CD4-positive, alpha-beta T cell (primary cell): ENCODE data around the gene PHKA2. TPM values are rescaled to one million over a fixed set of nuclear protein-coding genes. Genes with fewer than 3 reads are reported as not detected.

Experiments
- ATAC-seq: fragments of 200-7000 bp; cut with Tn5 transposase; one replicate; pipeline ENCODE4 v1.10.0; 2022; ENCODE audit warnings: mild to moderate bottlenecking; ENCODE audit not compliant: poor library complexity
- CTCF ChIA-PET: fragments of 350-600 bp; sonication (Branson Sonifier 250); formaldehyde crosslinking; loops from one replicate; lab custom pipeline; 2021; ENCODE audit warnings: antibody characterized with exemption, inconsistent platforms; lab: Charles Lee
- POLR2A ChIA-PET: fragments of 350-600 bp; sonication (Branson Sonifier 250); formaldehyde crosslinking; loops from one replicate; lab custom pipeline; 2021; ENCODE audit warnings: antibody characterized with exemption, inconsistent platforms; lab: Charles Lee
- DNase-seq, 14 experiments: peaks; one replicate each; pipeline ENCODE4 v3.0.0-alpha.2; 2013 to 2020; ENCODE audit warnings: mixed read lengths in 2 of 14
- H3K27ac ChIP-seq, 2 donors: one replicate each; pipeline versions ENCODE4 v1.5.1 to v1.7.0; 2013; ENCODE audit warnings: low read length in 2 of 2, low read depth in 1 of 2, mild to moderate bottlenecking in 1 of 2
- H3K27me3 ChIP-seq, 2 experiments: 1 replicate in 1 of 2; 2 replicates in 1 of 2; pipeline versions ENCODE4 v1.6.1 to v1.7.0; 2013; ENCODE audit warnings: low read length in 2 of 2, control low read depth in 1 of 2, mild to moderate bottlenecking in 1 of 2, moderate library complexity in 1 of 2; ENCODE audit not compliant: insufficient read depth in 2 of 2, control insufficient read depth in 1 of 2
- H3K36me3 ChIP-seq: one replicate; pipeline ENCODE4 v1.6.1; 2013; ENCODE audit warnings: low read length, control low read depth; ENCODE audit not compliant: insufficient read depth
- H3K4me1 ChIP-seq: one replicate; pipeline ENCODE4 v1.6.1; 2013; ENCODE audit warnings: low read length, control low read depth; ENCODE audit not compliant: insufficient read depth
- H3K4me3 ChIP-seq: one replicate; pipeline ENCODE4 v1.5.1; 2013; ENCODE audit warnings: mild to moderate bottlenecking, low read length, moderate library complexity
- H3K9me3 ChIP-seq, 2 experiments: 1 replicate in 1 of 2; 2 replicates in 1 of 2; pipeline versions ENCODE4 v1.6.1 to v1.7.0; 2013; ENCODE audit warnings: low read length in 2 of 2, mild to moderate bottlenecking in 2 of 2, control low read depth in 1 of 2, moderate library complexity in 1 of 2; ENCODE audit not compliant: control insufficient read depth in 1 of 2, insufficient read depth in 1 of 2
- H3K27ac Mint-ChIP-seq: one replicate; pipeline ENCODE4 v1.8.0; 2020; ENCODE audit warnings: mixed read lengths
- H3K27me3 Mint-ChIP-seq: one replicate; pipeline ENCODE4 v1.8.0; 2021; ENCODE audit warnings: mixed read lengths
- H3K36me3 Mint-ChIP-seq: one replicate; pipeline ENCODE4 v1.8.0; 2021; ENCODE audit warnings: low read depth, mixed read lengths
- H3K4me1 Mint-ChIP-seq: one replicate; pipeline ENCODE4 v1.8.0; 2021; ENCODE audit warnings: low read depth, mixed read lengths
- H3K4me3 Mint-ChIP-seq: one replicate; pipeline ENCODE4 v1.8.0; 2020; ENCODE audit warnings: mild to moderate bottlenecking, mixed read lengths
- H3K9me3 Mint-ChIP-seq: one replicate; pipeline ENCODE4 v1.8.0; 2020; ENCODE audit warnings: mixed read lengths
- CTCF ChIP-seq: fragments of 200-600 bp; IDR thresholded peaks from one replicate; pipeline ENCODE4 v1.8.0; 2022; ENCODE audit warnings: antibody characterized with exemption, mild to moderate bottlenecking
- intact Hi-C, 2 experiments: fragments of 100-400 bp; cut with DNase I in 1 of 2; cut with micrococcal nuclease in 1 of 2; formaldehyde crosslinking; loops; one replicate each; pipeline versions ENCODE4 v1.15.1 to v1.9.0; 2023 to 2025; cut with DNase I, micrococcal nuclease
- total RNA-seq, 174 experiments: library from RNA in 2 of 174; stranded (reverse) in 2 of 174; gene quantifications; one replicate each; pipeline ENCODE4 v1.2.3 and lab custom pipeline; 2021 to 2026

PHKA2 gene
- total RNA-seq, 2 experiments from 2014 or later = 28.5 to 31.4 TPM

- DNase-seq (no peak), ATAC-seq (no peak)
- TF ChIP-seq CTCF = no peak
- CTCF ChIA-PET = no interaction called here
- intact Hi-C loops = no loop called here
- no peaks in the 10 kb centered on the region for H3K36me3 Mint-ChIP-seq
- peaks cover 4% of the 10 kb centered on the region for H3K4me1 Mint-ChIP-seq
- H3K9me3 Mint-ChIP-seq = no peaks in the 10 kb centered on the region
- POLR2A ChIA-PET = no interaction called here
- Histone ChIP-seq H3K4me1 (no peaks in the 10 kb centered on the region), H3K27me3 (no peaks in the 10 kb centered on the region), H3K4me3 (no peak overlapping the region), H3K9me3 (no peaks in the 10 kb centered on the region), H3K36me3 (no peaks in the 10 kb centered on the region), H3K27ac (no peak overlapping the region)
- H3K27me3 Mint-ChIP-seq = no peaks in the 10 kb centered on the region
- no peak overlapping the region for H3K4me3 Mint-ChIP-seq
- no peak overlapping the region for H3K27ac Mint-ChIP-seq
These were observed 10.3 kb downstream of the PHKA2 start for GRCh38 chrX:18973527-18974192.

GRCh38 chrX:18971506-18971905 is 12.4 kb downstream of the PHKA2 start:
- Mint-ChIP-seq H3K27me3 (no peaks in the 10 kb centered on the region), H3K4me3 (no peak overlapping the region), H3K9me3 (no peaks in the 10 kb centered on the region), H3K36me3 (no peaks in the 10 kb centered on the region), H3K27ac (no peak overlapping the region), H3K4me1 (peaks cover 4% of the 10 kb centered on the region)
- Histone ChIP-seq H3K4me3 (no peak overlapping the region), H3K36me3 (no peaks in the 10 kb centered on the region), H3K9me3 (no peaks in the 10 kb centered on the region), H3K27ac (no peak overlapping the region), H3K4me1 (no peaks in the 10 kb centered on the region), H3K27me3 (no peaks in the 10 kb centered on the region)
- intact Hi-C loops = no loop called here
- ATAC-seq (no peak), DNase-seq (no peak)
- TF ChIP-seq CTCF = no peak
- CTCF ChIA-PET = no interaction called here
- POLR2A ChIA-PET = no interaction called here

GRCh38 chrX:18970465-18970864 is 13.4 kb downstream of the PHKA2 start:
- no peak for TF ChIP-seq CTCF
- Mint-ChIP-seq H3K27me3 (no peaks in the 10 kb centered on the region), H3K4me3 (no peak overlapping the region), H3K27ac (no peak overlapping the region), H3K36me3 (no peaks in the 10 kb centered on the region), H3K4me1 (peaks cover 4% of the 10 kb centered on the region), H3K9me3 (no peaks in the 10 kb centered on the region)
- no peaks in the 10 kb centered on the region for H3K4me1 ChIP-seq
- CTCF ChIA-PET = no interaction called here
- no peaks in the 10 kb centered on the region for H3K9me3 ChIP-seq
- no peak for DNase-seq
- no peak for ATAC-seq
- POLR2A ChIA-PET = no interaction called here
- H3K36me3 ChIP-seq = no peaks in the 10 kb centered on the region
- intact Hi-C loops = no loop called here
- H3K4me3 ChIP-seq = no peak overlapping the region
- no peaks in the 10 kb centered on the region for H3K27me3 ChIP-seq
- H3K27ac ChIP-seq = no peak overlapping the region
